Smooth muscle cell of bladder (primary cell): ENCODE results near the gene NRGN. TPM values are rescaled to one million over a fixed set of nuclear protein-coding genes. Genes with fewer than 3 reads are reported as not detected.

Source experiments
- total RNA-seq: library from RNA; depleted of rRNA; stranded (reverse); fragments of >200 nt; gene quantifications from 2 replicates; pipeline ENCODE4 v1.2.3, GENCODE V29; 2014

NRGN gene
- 0.14 TPM in 1 of 2 replicates, not detected in the other for total RNA-seq

GRCh38 chr11:124739479-124740276, at the start of gene NRGN:
Gene NRGN, plus strand, starts transcription at chr11:124739942. Its CDS starts 143 bp downstream, at chr11:124740085.

GRCh38 chr11:124751741-124752470, 12.2 kb downstream of the NRGN start, which contains the start of gene VSIG2:
Gene VSIG2, minus strand, starts transcription at chr11:124752255. Its CDS starts 118 bp downstream, at chr11:124752137.

GRCh38 chr11:124762105-124762623, 22.4 kb downstream of the NRGN start, which contains the start of gene ESAM:
Gene ESAM, minus strand, starts transcription at chr11:124762290. Its CDS starts 136 bp downstream, at chr11:124762154.

Other genes starting within 250 kb of the NRGN start
- gene OR8B12, start 196.3 kb upstream of the NRGN start, total RNA-seq, result not detected in 2 replicates
- not detected in 2 replicates for gene OR8A1, start 169.9 kb upstream of the NRGN start, total RNA-seq
- not detected in 2 replicates for gene PANX3, start 128.5 kb upstream of the NRGN start, total RNA-seq
- gene TBRG1, start 117.1 kb upstream of the NRGN start, total RNA-seq, result 22.9 and 24.6 TPM in 2 replicates
- 14.9 and 19.1 TPM in 2 replicates for gene SIAE, start 66.2 kb upstream of the NRGN start, total RNA-seq
- 10.3 and 12.4 TPM in 2 replicates for gene SPA17, start 66.0 kb upstream of the NRGN start, total RNA-seq
- gene VSIG2, start 12.3 kb downstream of the NRGN start, total RNA-seq, result 0.18 and 0.28 TPM in 2 replicates
- 0.14 and 0.55 TPM in 2 replicates for gene ESAM, start 22.3 kb downstream of the NRGN start, total RNA-seq
- 4.8 and 5.7 TPM in 2 replicates for gene MSANTD2, start 60.5 kb downstream of the NRGN start, total RNA-seq
- 6.0 and 6.1 TPM in 2 replicates for gene ROBO3, start 125.5 kb downstream of the NRGN start, total RNA-seq
- 0.14 and 0.46 TPM in 2 replicates for gene ROBO4, start 157.9 kb downstream of the NRGN start, total RNA-seq
- gene HEPN1, start 179.3 kb downstream of the NRGN start, total RNA-seq, result not detected in 2 replicates
- gene HEPACAM, start 196.1 kb downstream of the NRGN start, total RNA-seq, result not detected in 2 replicates
- gene CCDC15, start 214.3 kb downstream of the NRGN start, total RNA-seq, result 0.65 and 0.71 TPM in 2 replicates